GM13976 (cell line): ENCODE data around the gene ACTG2.
A peak's percentile ranks its signal among the peaks of the same experiment; 100 is the strongest.
"Not testable (repeated sequence)": the region's sequence is repeated elsewhere in the genome, so short reads cannot be mapped to it uniquely, and the experiment has no call there.

Source experiments
- DNase-seq: peaks from one replicate; pipeline ENCODE4 v3.0.0; 2012; ENCODE audit warnings: low spot score
- in situ Hi-C: fragments of 300-500 bp; cut with MboI; formaldehyde crosslinking; loops from one replicate; pipeline ENCODE4 v1.12.0; 2022; ENCODE audit warnings: low sequenced_read_pairs, mixed read lengths, inconsistent platforms; ENCODE audit not compliant: unreplicated experiment
- TF ChIP-seq, protein P1 (sequence below): IDR thresholded peaks from 2 replicates; pipeline ENCODE4 v1.5.1; 2012; ENCODE audit warnings: borderline replicate concordance, mild to moderate bottlenecking; ENCODE audit not compliant: insufficient read depth; ENCODE audit errors: extremely low read depth, missing control alignments, control extremely low read depth

Gene ACTG2

DNA sequence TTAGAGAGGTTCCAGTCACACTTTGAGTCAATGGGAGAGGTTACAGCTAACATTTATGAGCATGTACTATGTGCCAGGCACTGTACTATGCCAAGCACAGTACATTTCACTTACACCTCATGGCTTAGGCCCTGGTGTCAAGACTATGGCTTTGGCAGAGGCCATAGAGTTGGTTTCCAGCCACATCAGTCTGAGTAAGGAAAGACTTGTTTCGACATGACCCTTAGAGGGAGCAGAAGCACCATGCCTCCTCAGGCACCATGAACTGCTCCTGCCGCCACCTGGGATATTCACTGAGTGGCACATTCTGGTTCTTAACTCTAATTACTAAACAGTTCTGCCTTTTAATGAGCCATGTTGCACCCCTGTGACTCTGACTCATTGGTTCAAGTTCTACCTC, 46.6 kb downstream of the ACTG2 start:
- TF ChIP-seq, protein P1, sequence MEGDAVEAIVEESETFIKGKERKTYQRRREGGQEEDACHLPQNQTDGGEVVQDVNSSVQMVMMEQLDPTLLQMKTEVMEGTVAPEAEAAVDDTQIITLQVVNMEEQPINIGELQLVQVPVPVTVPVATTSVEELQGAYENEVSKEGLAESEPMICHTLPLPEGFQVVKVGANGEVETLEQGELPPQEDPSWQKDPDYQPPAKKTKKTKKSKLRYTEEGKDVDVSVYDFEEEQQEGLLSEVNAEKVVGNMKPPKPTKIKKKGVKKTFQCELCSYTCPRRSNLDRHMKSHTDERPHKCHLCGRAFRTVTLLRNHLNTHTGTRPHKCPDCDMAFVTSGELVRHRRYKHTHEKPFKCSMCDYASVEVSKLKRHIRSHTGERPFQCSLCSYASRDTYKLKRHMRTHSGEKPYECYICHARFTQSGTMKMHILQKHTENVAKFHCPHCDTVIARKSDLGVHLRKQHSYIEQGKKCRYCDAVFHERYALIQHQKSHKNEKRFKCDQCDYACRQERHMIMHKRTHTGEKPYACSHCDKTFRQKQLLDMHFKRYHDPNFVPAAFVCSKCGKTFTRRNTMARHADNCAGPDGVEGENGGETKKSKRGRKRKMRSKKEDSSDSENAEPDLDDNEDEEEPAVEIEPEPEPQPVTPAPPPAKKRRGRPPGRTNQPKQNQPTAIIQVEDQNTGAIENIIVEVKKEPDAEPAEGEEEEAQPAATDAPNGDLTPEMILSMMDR, result no peak
- in situ Hi-C loops, result no loop called here
- DNase-seq, result no peak

DNA sequence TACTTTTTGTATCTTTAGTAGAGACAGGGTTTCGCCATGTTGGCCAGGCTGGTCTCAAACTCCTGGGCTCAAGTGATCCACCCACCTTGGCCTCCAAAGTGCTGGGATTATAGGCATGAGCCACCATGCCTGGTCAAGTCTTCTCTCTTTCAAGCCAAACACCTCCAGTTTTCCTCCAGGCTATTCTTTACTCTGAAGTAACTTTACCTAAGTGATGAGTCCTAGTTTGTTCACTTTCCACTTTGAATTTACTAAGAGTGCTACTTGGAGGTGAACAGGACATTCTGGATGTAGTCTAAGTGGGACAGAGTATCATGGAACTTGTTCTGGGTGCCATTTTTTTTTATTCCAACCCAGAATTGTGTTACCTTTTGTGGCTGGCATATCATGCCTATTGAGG, 47.3 kb downstream of the ACTG2 start:
- in situ Hi-C loops, DNase-seq: not testable (repeated sequence)

DNA sequence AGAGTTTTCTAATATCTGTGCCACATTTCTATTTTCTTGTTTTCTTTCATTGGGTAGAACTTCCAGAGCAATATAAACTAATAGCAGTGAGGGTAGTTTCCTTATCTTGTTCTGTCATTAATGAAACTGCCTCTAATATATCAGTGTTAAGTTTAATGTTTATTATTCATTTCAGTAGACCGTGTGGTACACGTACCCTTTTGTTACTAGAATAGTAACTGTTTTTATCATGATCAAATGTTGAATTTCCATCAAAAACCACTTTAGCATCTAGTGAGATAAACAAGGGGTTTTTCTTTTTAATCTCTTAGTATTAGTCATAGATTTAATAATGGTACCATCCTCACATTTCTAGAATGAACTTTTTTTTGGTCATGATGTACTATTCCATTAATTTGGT, 49.9 kb downstream of the ACTG2 start:
- DNase-seq, result no peak
- TF ChIP-seq, protein P1, result no peak
- in situ Hi-C loops, result no loop called here

DNA sequence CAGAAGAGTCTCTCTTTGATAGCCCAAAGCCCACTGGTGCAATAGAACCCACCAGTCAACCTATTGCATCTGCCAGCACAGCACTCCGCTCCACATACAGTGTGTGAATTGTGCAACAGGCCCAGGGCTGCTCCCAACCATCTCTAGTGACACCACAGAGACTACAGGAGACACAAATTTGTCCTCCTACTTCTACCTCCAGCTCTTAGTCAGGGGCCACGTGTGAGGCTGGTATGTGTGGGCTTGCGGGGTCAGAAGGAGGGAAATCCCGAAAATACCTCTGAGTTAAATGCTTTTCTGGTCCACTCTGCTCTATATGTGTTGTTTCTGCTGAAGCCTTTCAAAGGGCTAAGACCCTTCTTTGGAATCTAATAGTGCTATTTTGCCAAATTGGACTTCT, 51.9 kb downstream of the ACTG2 start:
- DNase-seq, result peak; percentile 53
- TF ChIP-seq, protein P1, result no peak
- in situ Hi-C loops, result no loop called here

DNA sequence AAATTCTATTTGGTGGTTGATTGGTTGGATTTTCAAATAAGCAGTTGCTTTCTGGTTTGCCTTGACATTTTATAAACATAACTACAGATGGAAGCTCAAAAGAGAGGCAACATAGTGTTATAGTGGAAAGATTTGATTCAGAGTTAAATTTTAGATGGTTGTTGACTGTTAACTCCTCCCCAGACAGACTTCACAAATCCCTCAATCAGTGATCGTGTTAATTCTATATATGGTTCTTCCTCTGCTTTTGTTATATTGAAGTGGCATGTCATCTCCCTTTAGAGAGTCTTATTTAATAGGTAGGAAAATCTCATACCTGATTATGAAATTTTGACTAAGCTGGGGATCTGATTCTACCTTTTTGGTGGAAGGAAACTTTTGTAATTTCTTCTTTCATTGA, 53.4 kb downstream of the ACTG2 start:
- DNase-seq, result no peak
- in situ Hi-C loops, result no loop called here
- TF ChIP-seq, protein P1, result no peak

DNA sequence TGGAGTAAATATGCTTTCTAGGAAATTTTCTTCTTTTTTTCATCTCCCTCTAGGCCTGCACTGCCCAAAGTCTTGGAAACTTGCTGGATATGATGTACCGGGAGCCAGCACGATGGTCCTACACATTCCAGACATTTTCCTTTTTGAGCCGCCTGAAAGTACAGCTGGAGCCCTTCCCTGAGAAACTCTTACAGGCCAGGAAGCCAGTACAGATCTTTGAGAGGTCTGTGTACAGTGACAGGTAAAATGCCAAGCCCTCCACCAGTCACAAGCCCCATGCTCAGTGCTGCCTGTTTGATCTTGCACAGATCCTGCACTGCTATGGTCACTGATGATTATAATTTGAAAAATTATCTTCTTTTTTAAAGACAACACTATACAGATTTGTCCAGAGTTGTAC, 53.9 kb downstream of the ACTG2 start:
- in situ Hi-C loops, result no loop called here
- TF ChIP-seq, protein P1, result no peak
- no peak for DNase-seq

DNA sequence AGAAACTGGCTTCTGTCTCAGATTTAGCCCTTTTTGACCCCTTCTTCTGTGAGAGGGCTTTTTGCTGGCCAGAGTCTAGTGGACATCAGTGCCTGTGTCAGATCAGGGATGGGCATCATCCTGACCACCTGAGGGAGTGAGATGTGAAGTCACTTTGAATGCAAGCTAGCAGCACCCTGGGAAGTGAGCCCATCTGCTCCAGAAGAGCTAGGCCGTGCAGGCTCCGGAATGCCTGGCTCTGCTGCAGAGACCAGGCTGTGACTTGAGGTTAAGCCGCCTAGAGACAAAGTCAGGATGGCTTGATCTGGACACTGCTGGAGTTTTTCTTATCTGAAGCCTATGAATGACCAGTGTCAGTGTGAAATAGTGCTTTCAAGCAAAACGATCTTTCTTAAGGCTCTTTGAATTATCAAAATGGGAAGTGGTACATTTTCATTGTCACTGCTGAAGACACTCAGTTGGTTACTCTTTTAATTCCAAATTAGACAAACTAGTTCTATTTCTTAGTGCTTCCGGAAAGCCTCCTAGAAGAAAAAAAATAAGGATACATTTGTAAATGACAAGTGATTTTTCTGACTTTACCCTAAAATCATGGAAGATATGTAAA, 54.7 kb downstream of the ACTG2 start:
- DNase-seq, result no peak
- TF ChIP-seq, protein P1, result no peak
- in situ Hi-C loops, result no loop called here
